Stimulated activated CD8-positive, alpha-beta memory T cell treated with anti-CD3 and anti-CD28 coated beads, Interleukin-12 subunit alpha, Interleukin-12 subunit beta, amount 100 ng/mL, for 4 hours (primary cell): ENCODE data around the gene ASB6.

ENCODE experiments used
- DNase-seq: peaks from one replicate; pipeline ENCODE4 v3.0.0-alpha.2; 2020; ENCODE audit warnings: low read depth

ASB6 gene

GRCh38 chr9:129626079-129626624 lies 15.8 kb downstream of the ASB6 start, which contains the start of gene NTMT1:
Gene NTMT1, plus strand, starts transcription at chr9:129626163. Its CDS starts 6,541 bp downstream, at chr9:129632704.
- DNase-seq, result peak; percentile 83

- DNase-seq, result no peak
Observed at GRCh38 chr9:129624947-129625346, 17.0 kb downstream of the ASB6 start.

GRCh38 chr9:129624168-129624759 lies 17.7 kb downstream of the ASB6 start:
- DNase-seq, result peak; percentile 39

- DNase-seq, result no peak
Observed at GRCh38 chr9:129623331-129623730, 18.6 kb downstream of the ASB6 start.

DNA sequence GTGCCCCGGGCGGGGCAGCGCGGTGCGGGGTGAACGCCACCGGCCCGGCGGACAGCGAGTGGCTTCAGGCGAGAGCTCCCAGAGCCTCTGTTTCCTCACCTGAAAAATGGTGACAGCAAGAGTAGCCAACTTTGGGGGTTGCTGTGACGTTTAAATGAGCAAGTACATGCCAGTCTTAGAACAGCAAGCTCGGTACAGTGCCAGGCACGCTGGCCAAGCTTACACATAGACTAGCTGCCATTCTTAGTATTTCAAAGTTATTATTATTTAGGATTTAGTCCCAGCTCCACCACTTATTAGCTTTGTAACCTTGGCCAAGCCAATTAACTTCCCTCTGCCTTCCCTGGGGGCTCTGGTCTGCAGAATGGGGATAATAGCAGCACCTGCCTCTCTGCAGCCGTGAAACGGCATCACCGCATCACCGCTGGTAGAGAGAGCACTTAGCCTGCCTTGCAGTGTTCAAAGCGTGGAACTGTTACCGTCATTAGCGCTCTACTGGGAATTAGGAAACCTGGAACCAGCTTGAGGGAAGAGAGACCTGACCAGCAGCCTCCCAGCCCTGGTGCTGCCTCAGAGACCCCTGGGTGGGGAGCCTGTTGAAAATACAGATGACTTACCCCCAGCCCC lies 21.2 kb downstream of the ASB6 start, which contains the start of gene C9orf50:
C9orf50 (minus strand) TSS at position 433 of the 627 bp plus-strand sequence. CDS start 527 bp downstream, outside the sequence.
- DNase-seq, result no peak

DNA sequence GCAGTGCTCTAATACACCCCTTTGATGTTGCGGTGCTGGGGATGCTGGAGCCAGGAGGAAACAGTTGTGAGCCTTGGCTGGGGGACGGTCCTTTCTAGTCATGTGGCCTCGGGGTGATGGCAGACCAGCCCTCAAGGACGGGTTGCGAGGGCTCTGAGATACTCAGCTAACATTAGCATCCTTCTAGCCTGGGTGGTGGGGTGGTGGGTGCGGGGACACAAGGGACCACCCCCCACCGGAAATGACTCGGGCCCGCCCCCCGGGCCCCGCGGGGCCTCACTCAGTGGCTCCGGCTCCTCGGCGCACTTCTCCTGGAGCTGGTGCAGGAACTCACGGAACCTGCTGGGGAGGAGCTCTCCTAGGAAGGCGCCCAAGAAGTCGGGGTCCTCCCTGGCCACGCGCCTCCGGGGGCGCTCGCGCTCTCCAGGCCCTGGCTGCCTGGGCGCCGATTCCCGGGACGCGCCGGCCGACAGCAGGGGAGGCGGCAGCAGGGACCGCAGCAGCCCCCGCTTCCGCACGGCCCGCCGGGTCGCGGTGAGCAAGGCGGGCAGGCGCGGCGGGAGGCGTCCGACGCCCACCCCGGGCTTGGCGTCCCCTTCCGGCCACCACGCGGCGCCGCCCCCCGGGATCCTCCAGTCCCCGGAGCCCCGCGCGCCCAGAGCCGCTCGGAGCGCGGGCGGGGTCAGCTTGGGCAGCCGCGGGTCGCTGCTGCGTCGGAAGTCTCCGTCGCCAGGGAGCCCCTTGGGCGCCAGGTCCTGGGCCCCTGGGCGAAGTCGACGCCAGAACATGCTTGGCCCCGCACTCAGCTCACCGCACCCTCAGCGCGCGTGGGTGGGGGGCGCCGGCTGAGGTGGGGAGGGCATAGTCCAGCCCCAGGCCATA lies 21.9 kb downstream of the ASB6 start:
- DNase-seq, result no peak

GRCh38 chr9:129617167-129617566 lies 24.8 kb downstream of the ASB6 start:
- DNase-seq, result no peak

DNA sequence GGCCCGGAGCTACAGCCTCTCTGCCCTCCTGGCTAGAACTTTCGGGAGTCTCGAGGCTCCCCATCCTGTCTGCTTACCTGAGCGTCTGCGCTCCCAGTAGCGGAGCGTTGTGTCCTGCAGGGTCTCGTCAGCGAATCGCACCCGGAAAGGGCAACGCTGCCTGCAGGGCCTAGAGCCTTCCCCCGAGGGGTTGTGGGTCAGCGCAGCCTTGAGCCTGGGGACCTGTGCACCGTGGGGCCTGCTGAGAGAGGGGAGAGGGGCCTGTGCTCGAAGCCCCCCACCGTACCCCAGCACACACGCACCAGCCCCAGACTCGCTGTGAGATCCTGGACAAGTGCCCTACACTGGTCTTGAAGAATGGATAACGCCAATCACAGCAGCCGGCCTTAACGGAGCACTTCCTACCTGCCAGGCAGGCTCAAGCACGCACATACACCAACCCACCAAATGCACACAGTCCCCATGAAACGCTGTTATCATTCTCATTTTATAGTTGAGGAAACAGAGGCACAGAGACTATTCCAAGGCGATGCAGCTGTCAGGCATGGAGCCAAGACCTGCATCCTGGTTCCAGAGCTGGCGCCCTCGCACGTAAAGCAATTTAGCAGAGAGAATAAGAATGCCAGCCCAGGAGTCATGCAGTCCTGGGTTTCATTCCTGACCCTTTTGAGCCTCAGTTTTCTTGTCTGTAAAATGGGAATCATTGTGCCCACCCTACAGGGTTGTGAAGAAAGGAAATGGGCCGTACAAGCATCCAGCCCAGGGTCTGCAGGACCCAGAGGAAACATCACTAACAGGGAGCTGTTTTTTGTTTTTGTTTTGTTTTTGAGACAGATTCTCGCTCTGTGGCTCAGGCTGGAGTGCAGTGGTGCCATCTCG lies 26.3 kb downstream of the ASB6 start:
- DNase-seq, result no peak

GRCh38 chr9:129614932-129615331 lies 27.0 kb downstream of the ASB6 start:
- DNase-seq, result no peak

GRCh38 chr9:129613520-129614175 lies 28.3 kb downstream of the ASB6 start:
- no peak for DNase-seq

DNA sequence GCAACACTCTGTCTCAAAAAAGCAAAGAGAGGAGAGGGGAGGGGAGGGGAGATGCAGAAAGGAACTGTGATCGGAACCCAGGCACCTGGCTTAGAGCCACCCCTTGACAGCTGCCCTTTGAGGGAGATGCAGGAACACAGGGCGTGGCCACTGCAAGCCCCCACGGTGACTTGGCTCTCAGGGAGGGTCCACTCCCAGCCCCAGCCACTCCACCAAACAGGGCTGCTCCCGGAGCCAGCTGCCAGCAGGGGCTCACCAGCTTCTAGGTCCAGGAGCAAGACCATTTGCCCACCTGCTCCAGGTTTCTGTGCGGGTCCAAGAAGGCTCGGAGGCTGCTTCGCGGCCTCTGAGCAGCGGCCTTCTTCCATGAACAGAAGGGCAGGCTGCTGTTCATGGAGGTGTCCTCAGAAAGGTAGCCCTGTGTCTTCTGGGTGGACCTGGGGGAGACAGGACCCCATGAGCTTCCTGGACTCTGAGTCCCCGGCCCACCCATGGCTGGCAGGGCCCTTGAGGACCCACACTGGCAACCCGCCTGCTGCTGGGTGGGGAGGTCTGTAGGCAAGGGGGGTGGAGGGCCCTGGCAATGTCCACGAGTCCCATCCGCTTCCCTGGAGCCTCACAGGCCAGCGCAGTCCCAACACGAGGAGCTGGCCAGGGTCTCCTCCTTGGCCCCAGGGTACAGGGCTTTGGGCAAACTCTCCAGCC lies 29.0 kb downstream of the ASB6 start:
- no peak for DNase-seq

GRCh38 chr9:129612123-129612522 lies 29.8 kb downstream of the ASB6 start:
- no peak for DNase-seq

GRCh38 chr9:129611307-129611800 lies 30.6 kb downstream of the ASB6 start:
- DNase-seq, result no peak

- peak; percentile 65 for DNase-seq
Observed at GRCh38 chr9:129610473-129611306, 31.3 kb downstream of the ASB6 start.

- DNase-seq, result no peak
Observed at GRCh38 chr9:129610213-129610472, 31.8 kb downstream of the ASB6 start.

- DNase-seq, result peak; percentile 52
Observed at GRCh38 chr9:129609486-129610212, 32.3 kb downstream of the ASB6 start.

- DNase-seq, result no peak
Observed at GRCh38 chr9:129608561-129609481, 33.1 kb downstream of the ASB6 start.

DNA sequence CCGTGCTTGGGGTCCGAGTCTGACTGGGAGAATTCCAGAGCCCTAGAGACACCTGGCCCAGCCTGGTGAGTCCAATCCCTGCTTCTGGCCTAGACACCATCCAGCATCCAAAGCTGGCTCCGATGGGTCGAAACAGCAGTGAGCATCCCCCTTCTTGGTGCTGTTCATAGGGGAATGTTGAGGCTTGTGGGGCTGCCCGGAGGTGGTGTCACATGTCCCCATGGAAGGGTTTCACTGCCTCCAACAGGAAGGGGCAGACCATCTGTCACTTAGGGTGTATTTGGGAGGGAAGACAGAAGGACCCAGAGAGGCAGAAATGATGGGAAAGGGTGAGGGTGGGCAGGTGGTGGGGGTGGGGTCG lies 34.9 kb downstream of the ASB6 start:
- no peak for DNase-seq
